NB4 (cell line): ENCODE results near the gene RPP25L.

ENCODE experiments used
- DNase-seq: peaks from one replicate; pipeline ENCODE4 v3.0.0; 2010; ENCODE audit warnings: low read depth
- H3K4me3 ChIP-seq: one replicate; pipeline ENCODE4 v1.5.1; 2011; ENCODE audit warnings: mild to moderate bottlenecking, low read depth, low read length, moderate library complexity
- MYC ChIP-seq: IDR thresholded peaks from 2 replicates; pipeline ENCODE4 v1.6.1; 2011; ENCODE audit warnings: low read depth, low read length
- POLR2A ChIP-seq: IDR thresholded peaks from 2 replicates; pipeline ENCODE4 v1.6.1; 2011; ENCODE audit warnings: mild to moderate bottlenecking; ENCODE audit not compliant: insufficient read length; ENCODE audit errors: extremely low read depth
- TF ChIP-seq, protein P1 (sequence below): IDR thresholded peaks from 2 replicates; pipeline ENCODE4 v1.6.1; 2011; ENCODE audit warnings: low read depth, low read length
- TF ChIP-seq, protein P2 (sequence below): IDR thresholded peaks from one replicate; pipeline ENCODE4 v1.5.1; 2012; ENCODE audit warnings: low read depth, low read length

RPP25L gene

DNA sequence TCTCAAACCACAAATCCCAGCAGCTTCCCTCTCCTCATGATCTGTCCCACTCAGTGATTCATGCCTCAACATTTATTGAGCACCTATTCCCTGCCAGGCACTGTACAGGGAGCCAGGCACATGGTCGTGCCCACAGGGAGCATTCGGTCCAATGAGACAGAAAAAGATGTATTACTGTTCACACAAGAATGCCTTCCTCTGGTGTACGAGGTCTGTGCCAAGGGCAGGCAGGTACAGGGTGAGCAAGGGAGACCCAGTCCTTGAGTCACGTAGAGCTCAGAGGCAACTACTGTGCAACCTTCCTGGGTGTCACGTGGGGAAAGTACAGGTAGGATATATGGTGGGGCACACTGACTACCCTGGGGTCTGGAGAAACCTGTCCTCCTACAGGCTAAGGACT is 26.9 kb downstream of the RPP25L start:
- TF ChIP-seq MYC: no peak
- TF ChIP-seq, protein P1, sequence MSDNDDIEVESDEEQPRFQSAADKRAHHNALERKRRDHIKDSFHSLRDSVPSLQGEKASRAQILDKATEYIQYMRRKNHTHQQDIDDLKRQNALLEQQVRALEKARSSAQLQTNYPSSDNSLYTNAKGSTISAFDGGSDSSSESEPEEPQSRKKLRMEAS: no peak
- TF ChIP-seq POLR2A: no peak
- TF ChIP-seq, protein P2, sequence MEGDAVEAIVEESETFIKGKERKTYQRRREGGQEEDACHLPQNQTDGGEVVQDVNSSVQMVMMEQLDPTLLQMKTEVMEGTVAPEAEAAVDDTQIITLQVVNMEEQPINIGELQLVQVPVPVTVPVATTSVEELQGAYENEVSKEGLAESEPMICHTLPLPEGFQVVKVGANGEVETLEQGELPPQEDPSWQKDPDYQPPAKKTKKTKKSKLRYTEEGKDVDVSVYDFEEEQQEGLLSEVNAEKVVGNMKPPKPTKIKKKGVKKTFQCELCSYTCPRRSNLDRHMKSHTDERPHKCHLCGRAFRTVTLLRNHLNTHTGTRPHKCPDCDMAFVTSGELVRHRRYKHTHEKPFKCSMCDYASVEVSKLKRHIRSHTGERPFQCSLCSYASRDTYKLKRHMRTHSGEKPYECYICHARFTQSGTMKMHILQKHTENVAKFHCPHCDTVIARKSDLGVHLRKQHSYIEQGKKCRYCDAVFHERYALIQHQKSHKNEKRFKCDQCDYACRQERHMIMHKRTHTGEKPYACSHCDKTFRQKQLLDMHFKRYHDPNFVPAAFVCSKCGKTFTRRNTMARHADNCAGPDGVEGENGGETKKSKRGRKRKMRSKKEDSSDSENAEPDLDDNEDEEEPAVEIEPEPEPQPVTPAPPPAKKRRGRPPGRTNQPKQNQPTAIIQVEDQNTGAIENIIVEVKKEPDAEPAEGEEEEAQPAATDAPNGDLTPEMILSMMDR: no peak
- no peak for DNase-seq
- no peak overlapping the region for H3K4me3 ChIP-seq

DNA sequence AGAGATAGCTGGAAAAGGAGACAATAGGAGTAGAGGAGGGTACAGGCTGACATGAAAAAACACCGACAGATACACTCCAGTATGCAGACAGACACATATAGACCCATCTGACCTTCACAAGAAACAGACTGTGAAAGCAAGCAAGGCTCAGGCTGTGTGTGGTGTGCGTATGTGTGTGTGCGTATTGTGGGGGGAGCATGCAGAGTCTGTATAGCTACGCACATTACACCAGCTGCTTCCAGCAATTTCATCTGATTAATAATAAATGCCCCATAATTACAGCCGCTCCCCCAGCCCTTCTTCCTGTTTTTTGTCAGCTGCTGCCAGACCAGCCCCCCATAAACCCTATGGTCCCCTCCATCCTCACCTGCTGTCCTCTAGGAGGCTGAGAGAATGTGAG is 29.1 kb downstream of the RPP25L start:
- no peak for DNase-seq
- H3K4me3 ChIP-seq: no peak overlapping the region
- TF ChIP-seq POLR2A (no peak), MYC (no peak)

DNA sequence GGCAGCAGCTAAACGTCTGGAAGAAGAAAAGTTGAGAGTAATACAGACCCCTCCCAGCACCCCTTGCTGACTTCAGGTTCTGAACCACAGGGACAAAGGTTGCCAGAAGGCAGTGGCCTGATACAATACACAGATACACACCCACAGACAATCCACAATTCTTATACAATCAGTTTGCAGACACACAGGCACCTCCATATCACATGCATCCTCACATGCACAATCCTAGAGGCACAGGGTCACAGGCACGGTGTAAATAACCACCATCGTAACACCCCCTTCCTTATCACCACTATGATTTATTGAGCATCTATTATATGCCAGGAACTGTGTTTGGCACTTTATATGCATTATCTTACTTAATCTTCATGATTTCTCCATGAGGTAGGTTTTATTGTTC is 30.6 kb downstream of the RPP25L start:
- TF ChIP-seq, protein P1: no peak
- TF ChIP-seq MYC: no peak
- TF ChIP-seq POLR2A: no peak
- TF ChIP-seq, protein P2: no peak
- DNase-seq: no peak

DNA sequence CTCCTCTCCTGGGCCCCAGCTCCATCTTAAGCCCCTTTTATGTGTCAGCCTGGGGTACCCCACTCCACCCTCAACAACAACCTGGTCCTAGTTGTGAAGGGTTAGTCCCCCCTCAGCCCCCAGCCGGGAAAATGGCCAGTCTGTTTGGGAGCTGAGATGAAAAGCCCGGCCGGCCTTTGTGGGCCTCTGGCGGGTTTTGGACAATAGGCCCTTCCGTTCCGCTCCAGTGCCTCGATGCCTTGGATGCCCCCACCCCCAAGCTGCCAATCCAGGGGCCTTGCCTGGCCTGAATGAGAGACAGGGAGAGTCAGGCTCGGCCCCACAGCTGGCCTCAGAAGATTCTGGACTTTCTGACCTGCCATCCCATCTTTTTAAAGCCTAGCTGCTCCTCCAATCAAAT is 31.5 kb downstream of the RPP25L start:
- no peak overlapping the region for H3K4me3 ChIP-seq
- TF ChIP-seq MYC (no peak), POLR2A (no peak)
- TF ChIP-seq, protein P1: no peak
- TF ChIP-seq, protein P2: no peak
- DNase-seq: no peak

More for the DNA sequence above, 30.6 kb downstream of the RPP25L start:
- no peak overlapping the region for H3K4me3 ChIP-seq

DNA sequence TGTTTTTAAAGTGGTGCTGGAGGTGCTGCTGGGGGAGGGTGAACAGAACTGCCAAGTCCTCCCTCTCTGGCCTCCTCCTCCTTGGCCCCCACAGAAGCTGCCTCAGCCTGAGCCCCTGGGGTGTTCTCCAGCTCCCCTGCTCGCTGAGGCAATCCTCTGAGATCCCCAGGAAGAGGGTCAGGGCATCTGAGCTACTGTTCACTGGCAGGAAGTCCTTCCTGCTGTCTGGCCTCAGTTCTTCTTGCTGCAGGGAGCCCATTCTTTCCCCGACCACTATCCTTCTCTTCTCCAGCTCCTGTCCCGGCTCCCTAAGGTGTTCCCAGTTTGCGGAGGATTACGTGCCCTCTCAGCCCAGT is 32.1 kb downstream of the RPP25L start:
- DNase-seq: no peak
- no peak for TF ChIP-seq MYC
- TF ChIP-seq, protein P2: no peak
- no peak for TF ChIP-seq POLR2A
- TF ChIP-seq, protein P1: no peak
- no peak overlapping the region for H3K4me3 ChIP-seq

DNA sequence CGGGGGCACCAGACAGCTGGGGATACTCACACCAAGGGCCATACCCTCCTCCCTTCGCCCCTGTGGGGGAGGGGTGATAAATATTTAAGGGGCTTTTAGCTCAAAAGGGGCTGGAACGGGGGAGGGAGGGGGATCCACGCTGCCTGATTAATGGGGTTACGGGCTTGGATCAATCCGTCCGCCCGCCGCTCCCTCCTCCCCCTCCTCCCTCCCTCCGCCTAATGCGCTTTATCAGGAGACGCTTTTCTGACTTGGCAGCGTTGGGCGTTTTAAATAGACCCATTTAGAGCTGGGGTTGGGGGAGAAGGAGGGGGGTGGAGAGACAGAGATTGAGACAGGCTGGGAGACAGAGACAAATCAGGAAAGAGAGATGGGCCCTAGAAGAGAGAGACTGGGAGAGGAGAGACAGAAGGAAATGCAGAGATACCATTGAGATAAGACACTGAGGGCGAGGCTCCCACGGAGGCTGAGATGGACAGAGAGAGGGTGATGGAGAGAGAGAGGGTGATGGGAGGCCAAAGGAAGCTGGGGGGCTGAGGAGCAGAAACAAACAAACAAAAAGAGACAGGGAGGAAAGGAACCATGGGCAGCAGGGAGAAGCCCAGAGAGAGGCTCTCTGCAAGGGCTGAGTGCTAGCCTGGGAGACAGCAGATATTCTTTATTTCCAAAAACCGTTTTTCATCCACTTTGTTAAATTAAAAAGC is 32.6 kb downstream of the RPP25L start:
- no peak overlapping the region for H3K4me3 ChIP-seq
- TF ChIP-seq, protein P2: no peak
- TF ChIP-seq POLR2A (no peak), MYC (no peak)
- no peak for DNase-seq
